Keratinocyte (primary cell): ENCODE data around the gene BCL11B. TPM values are rescaled to one million over a fixed set of nuclear protein-coding genes. Genes with fewer than 3 reads are reported as not detected.

ENCODE experiments used
- DNase-seq: peaks from one replicate; pipeline ENCODE4 v3.0.0-alpha.2; 2011; ENCODE audit warnings: low read depth, missing footprints, low spot score
- FAIRE-seq: peaks from 2 replicates; lab custom pipeline; 2011; peaks lifted over from hg19 to GRCh38; lab: Jason Lieb, UNC
- H2AFZ ChIP-seq: 2 replicates; pipeline ENCODE4 v1.6.0; 2012; ENCODE audit warnings: low read length, control low read depth, inconsistent platforms; ENCODE audit not compliant: control insufficient read depth
- H3K27ac ChIP-seq: 2 replicates; pipeline ENCODE4 v1.5.1; 2011; ENCODE audit warnings: low read length; ENCODE audit not compliant: control insufficient read depth, insufficient read depth
- H3K27me3 ChIP-seq: 3 replicates; pipeline ENCODE4 v1.6.0; 2011; ENCODE audit warnings: low read length; ENCODE audit not compliant: control insufficient read depth, insufficient read depth; ENCODE audit errors: extremely low read depth
- H3K36me3 ChIP-seq, 2 experiments: 2 replicates in 1 of 2; 3 replicates in 1 of 2; pipeline ENCODE4 v1.5.1; 2011; ENCODE audit warnings: low read length in 2 of 2, mild to moderate bottlenecking in 1 of 2; ENCODE audit not compliant: control insufficient read depth in 2 of 2, insufficient read depth in 2 of 2; ENCODE audit errors: extremely low read depth in 1 of 2
- H3K4me1 ChIP-seq: 3 replicates; pipeline ENCODE4 v1.5.1; 2011; ENCODE audit warnings: low read length; ENCODE audit not compliant: control insufficient read depth, insufficient read depth; ENCODE audit errors: extremely low read depth
- H3K4me2 ChIP-seq: 3 replicates; pipeline ENCODE4 v1.6.0; 2011; ENCODE audit warnings: low read depth, low read length; ENCODE audit not compliant: control insufficient read depth, insufficient read depth; ENCODE audit errors: extremely low read depth
- H3K4me3 ChIP-seq, 3 experiments: fragments of 200-600 bp in 1 of 3; sonication (generic) in 1 of 3; 2 replicates in 2 of 3; 3 replicates in 1 of 3; pipeline ENCODE4 v1.5.1; 2011 to 2016; ENCODE audit warnings: low read length in 3 of 3, mild to moderate bottlenecking in 3 of 3, control low read depth in 2 of 3, inconsistent platforms in 1 of 3, low read depth in 1 of 3, mixed read lengths in 1 of 3, mixed run types in 1 of 3, moderate library complexity in 1 of 3; ENCODE audit not compliant: control insufficient read depth in 2 of 3, insufficient read depth in 2 of 3; ENCODE audit errors: extremely low read depth in 1 of 3
- H3K79me2 ChIP-seq: 2 replicates; pipeline ENCODE4 v1.6.0; 2012; ENCODE audit warnings: low read length; ENCODE audit not compliant: control insufficient read depth, insufficient read depth
- H3K9ac ChIP-seq: 3 replicates; pipeline ENCODE4 v1.6.0; 2011; ENCODE audit warnings: low read length; ENCODE audit not compliant: control insufficient read depth, insufficient read depth; ENCODE audit errors: extremely low read depth
- H3K9me1 ChIP-seq: 3 replicates; pipeline ENCODE4 v1.6.0; 2011; ENCODE audit warnings: low read length; ENCODE audit not compliant: control insufficient read depth, insufficient read depth; ENCODE audit errors: extremely low read depth
- H3K9me3 ChIP-seq: 2 replicates; pipeline ENCODE4 v1.5.1; 2012; ENCODE audit warnings: low read depth, low read length; ENCODE audit not compliant: control insufficient read depth
- H4K20me1 ChIP-seq: 3 replicates; pipeline ENCODE4 v1.6.0; 2011; ENCODE audit warnings: low read length; ENCODE audit not compliant: control insufficient read depth, insufficient read depth; ENCODE audit errors: extremely low read depth
- EZH2 ChIP-seq: IDR thresholded peaks from one replicate; pipeline ENCODE4 v1.6.1; 2012; ENCODE audit warnings: inconsistent platforms, mild to moderate bottlenecking, low read length, moderate library complexity
- dilution Hi-C: fragments of 300-500 bp; cut with MboI; formaldehyde crosslinking; loops from one replicate; pipeline ENCODE4 v1.7.0; 2020; ENCODE audit warnings: low sequenced_read_pairs; ENCODE audit not compliant: extremely low pct_ligation_motif_present
- polyA plus RNA-seq, 5 experiments: library from polyadenylated mRNA; depleted of rRNA in 3 of 5; stranded (reverse) in 3 of 5; stranded (forward) in 1 of 5; unstranded in 1 of 5; fragments of >200 nt; gene quantifications; 1 replicate in 1 of 5; 2 replicates in 3 of 5; 3 replicates in 1 of 5; pipeline versions ENCODE4 v1.2.1 to v1.2.3, GENCODE V29; 2011 to 2012; ENCODE audit warnings: missing spikeins in 2 of 5, low read depth in 1 of 5, low replicate concordance in 1 of 5
- TF ChIP-seq, protein P1 (sequence below), 3 experiments: IDR thresholded peaks in 1 of 3; conservative IDR thresholded peaks in 1 of 3; optimal IDR thresholded peaks in 1 of 3; 2 replicates in 2 of 3; 3 replicates in 1 of 3; pipeline versions ENCODE3 to v1.5.1; 2011; ENCODE audit warnings: low read length in 3 of 3, mild to moderate bottlenecking in 3 of 3, moderate library complexity in 2 of 3, control low read depth in 1 of 3, inconsistent platforms in 1 of 3; ENCODE audit not compliant: insufficient read depth in 2 of 3; ENCODE audit errors: extremely low read depth in 1 of 3

Gene BCL11B
- polyA plus RNA-seq, 1 donor (not counting 4 experiments of a cell fraction or from before 2014, with no cell fraction given) = 5.2 TPM

DNA sequence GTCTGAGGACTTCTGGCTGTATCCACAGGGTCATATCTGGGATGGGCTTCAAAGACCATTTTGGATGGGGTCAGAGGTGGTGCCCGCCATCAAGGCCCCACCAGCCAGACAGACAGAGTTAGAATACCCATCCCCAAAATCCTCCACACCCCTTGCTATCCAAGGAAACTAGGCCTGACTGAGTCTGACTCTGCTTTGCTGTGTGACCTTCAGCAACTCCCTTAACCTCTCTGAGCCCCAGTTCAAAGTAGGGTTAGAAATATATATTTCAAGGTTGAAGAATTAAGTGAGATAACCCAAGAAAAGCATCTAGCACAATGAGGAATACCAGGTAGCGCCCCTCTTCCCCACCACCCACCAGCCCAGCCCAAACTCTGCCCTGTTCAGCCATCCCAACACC, 20.3 kb downstream of the BCL11B start:
- FAIRE-seq (no peak), DNase-seq (no peak)
- Histone ChIP-seq H3K27me3 (no peaks in the 10 kb centered on the region), H3K27ac (no peak overlapping the region), H3K4me2 (no peak overlapping the region), H3K9me3 (no peaks in the 10 kb centered on the region), H2AFZ (no peak overlapping the region), H3K9ac (no peak overlapping the region), H3K4me1 (peaks cover 54% of the 10 kb centered on the region), H3K4me3 (no peak overlapping the region), H4K20me1 (no peaks in the 10 kb centered on the region), H3K79me2 (peaks cover 93% of the 10 kb centered on the region), H3K9me1 (no peaks in the 10 kb centered on the region), H3K36me3 (peaks cover 14% of the 10 kb centered on the region in 2 experiments)
- no peak for TF ChIP-seq EZH2
- TF ChIP-seq, protein P1, sequence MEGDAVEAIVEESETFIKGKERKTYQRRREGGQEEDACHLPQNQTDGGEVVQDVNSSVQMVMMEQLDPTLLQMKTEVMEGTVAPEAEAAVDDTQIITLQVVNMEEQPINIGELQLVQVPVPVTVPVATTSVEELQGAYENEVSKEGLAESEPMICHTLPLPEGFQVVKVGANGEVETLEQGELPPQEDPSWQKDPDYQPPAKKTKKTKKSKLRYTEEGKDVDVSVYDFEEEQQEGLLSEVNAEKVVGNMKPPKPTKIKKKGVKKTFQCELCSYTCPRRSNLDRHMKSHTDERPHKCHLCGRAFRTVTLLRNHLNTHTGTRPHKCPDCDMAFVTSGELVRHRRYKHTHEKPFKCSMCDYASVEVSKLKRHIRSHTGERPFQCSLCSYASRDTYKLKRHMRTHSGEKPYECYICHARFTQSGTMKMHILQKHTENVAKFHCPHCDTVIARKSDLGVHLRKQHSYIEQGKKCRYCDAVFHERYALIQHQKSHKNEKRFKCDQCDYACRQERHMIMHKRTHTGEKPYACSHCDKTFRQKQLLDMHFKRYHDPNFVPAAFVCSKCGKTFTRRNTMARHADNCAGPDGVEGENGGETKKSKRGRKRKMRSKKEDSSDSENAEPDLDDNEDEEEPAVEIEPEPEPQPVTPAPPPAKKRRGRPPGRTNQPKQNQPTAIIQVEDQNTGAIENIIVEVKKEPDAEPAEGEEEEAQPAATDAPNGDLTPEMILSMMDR (optimal IDR thresholded peaks at IDR 0.05 in 1 of 3, IDR thresholded peaks at IDR 0.05 in 1 of 3, conservative IDR thresholded peaks at IDR 0.05 in 1 of 3; ENCODE audit: extremely low read depth in 1 of 3, insufficient read depth in 2 of 3, low read length in 3 of 3) = no peak
- dilution Hi-C loops = no loop called here

DNA sequence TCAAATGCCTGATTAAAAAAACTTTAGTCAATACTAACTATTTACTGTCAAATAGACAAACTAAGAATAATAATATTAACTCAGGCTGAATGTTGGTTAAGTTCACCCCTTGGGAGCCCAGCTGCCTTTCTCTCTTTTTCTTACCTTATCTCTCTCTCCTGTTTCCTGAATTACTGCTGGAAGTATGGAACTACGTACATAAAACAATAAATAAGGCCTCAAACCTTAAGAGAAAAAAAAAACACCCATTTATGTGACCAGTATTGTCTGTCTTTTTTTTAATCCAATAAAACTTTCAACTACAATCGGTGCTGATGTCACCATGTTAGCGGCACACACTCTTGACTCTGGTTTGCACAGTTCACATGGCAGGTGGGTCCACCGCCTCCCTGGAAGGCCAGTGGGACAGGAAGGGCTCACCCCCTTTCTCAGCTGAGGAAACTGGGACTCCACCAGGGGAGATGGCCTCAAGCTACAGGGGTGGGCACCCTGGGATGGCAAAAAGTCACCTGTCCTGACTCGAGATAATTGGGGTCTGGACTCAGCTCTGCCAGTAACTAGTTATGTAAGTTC, 21.3 kb downstream of the BCL11B start:
- dilution Hi-C loops = no loop called here
- no peak for TF ChIP-seq EZH2
- TF ChIP-seq, protein P1 (optimal IDR thresholded peaks at IDR 0.05 in 1 of 3, IDR thresholded peaks at IDR 0.05 in 1 of 3, conservative IDR thresholded peaks at IDR 0.05 in 1 of 3; ENCODE audit: extremely low read depth in 1 of 3, insufficient read depth in 2 of 3, low read length in 3 of 3) = no peak
- peaks cover 93% of the 10 kb centered on the region for H3K79me2 ChIP-seq
- no peaks in the 10 kb centered on the region for H3K27me3 ChIP-seq
- no peak overlapping the region for H3K4me2 ChIP-seq
- H4K20me1 ChIP-seq = no peaks in the 10 kb centered on the region
- H2AFZ ChIP-seq = no peak overlapping the region
- no peak overlapping the region for H3K9ac ChIP-seq
- no peaks in the 10 kb centered on the region for H3K9me1 ChIP-seq
- peaks cover 4 to 14% of the 10 kb centered on the region in 2 experiments for H3K36me3 ChIP-seq
- H3K27ac ChIP-seq = no peak overlapping the region
- H3K4me1 ChIP-seq = peaks cover 59% of the 10 kb centered on the region
- no peaks in the 10 kb centered on the region for H3K9me3 ChIP-seq
- DNase-seq (no peak), FAIRE-seq (no peak)
- no peak overlapping the region for H3K4me3 ChIP-seq
